Measurements from ENCODE around the gene SH3PXD2A. TPM values are rescaled to one million over a fixed set of nuclear protein-coding genes. Genes with fewer than 3 reads are reported as not detected.

The SH3PXD2A gene
- total and polyA plus RNA-seq, 10 donors = 2.6 to 50.0 (median 35.2) TPM

- no peak for TF ChIP-seq POLR2A (IDR thresholded peaks at IDR 0.05)
- no peak for TF ChIP-seq POLR2AphosphoS5 (IDR thresholded peaks at IDR 0.05)
- no peak for TF ChIP-seq CTCF (IDR thresholded peaks at IDR 0.05 in 8 of 11, conservative IDR thresholded peaks at IDR 0.05 in 3 of 11)
- no peak overlapping the region for H3K4me3 ChIP-seq
- H3K4me1 ChIP-seq = peaks cover 0 to 6% (median 0%) of the 10 kb centered on the region in 6 donors
- 80 to 93% (median 88%) methylated on average over 7 to 8 of the region's 8 CpGs for WGBS, 5 donors
- H3K9me3 ChIP-seq = no peaks in the 10 kb centered on the region
- H3K27ac ChIP-seq = no peak overlapping the region
- H3K27me3 ChIP-seq (replicated peaks in 1 of 7) = no peaks in the 10 kb centered on the region
- H3K36me3 ChIP-seq = no peaks in the 10 kb centered on the region
- no peak for DNase-seq
- intact Hi-C loops (cut with DNase I; ENCODE audit: low total_unique reads) = no loop called here
Observed at GRCh38 chr10:103791291-103791690, 64.1 kb downstream of the SH3PXD2A start.

GRCh38 chr10:103790580-103790979 lies 64.8 kb downstream of the SH3PXD2A start:
- H3K4me3 ChIP-seq = no peak overlapping the region
- DNase-seq = no peak
- H3K36me3 ChIP-seq = no peaks in the 10 kb centered on the region
- H3K27me3 ChIP-seq (replicated peaks in 1 of 7) = no peaks in the 10 kb centered on the region
- H3K9me3 ChIP-seq = no peaks in the 10 kb centered on the region
- intact Hi-C loops (cut with DNase I; ENCODE audit: low total_unique reads) = no loop called here
- H3K27ac ChIP-seq = no peak overlapping the region
- peaks cover 0 to 6% (median 0%) of the 10 kb centered on the region in 6 donors for H3K4me1 ChIP-seq
- WGBS, 5 donors = 81 to 92% (median 87%) methylated on average over 4 to 5 of the region's 5 CpGs
- TF ChIP-seq POLR2A (IDR thresholded peaks at IDR 0.05) (no peak), POLR2AphosphoS5 (IDR thresholded peaks at IDR 0.05) (no peak), CTCF (IDR thresholded peaks at IDR 0.05 in 8 of 11, conservative IDR thresholded peaks at IDR 0.05 in 3 of 11) (no peak)

- DNase-seq = no peak
- H3K27ac ChIP-seq = no peak overlapping the region
- no peaks in the 10 kb centered on the region for H3K36me3 ChIP-seq
- no peaks in the 10 kb centered on the region for H3K9me3 ChIP-seq
- no peaks in the 10 kb centered on the region for H3K27me3 ChIP-seq (replicated peaks in 1 of 7)
- TF ChIP-seq CTCF (IDR thresholded peaks at IDR 0.05 in 8 of 11, conservative IDR thresholded peaks at IDR 0.05 in 3 of 11) (no peak), POLR2A (IDR thresholded peaks at IDR 0.05) (no peak), POLR2AphosphoS5 (IDR thresholded peaks at IDR 0.05) (no peak)
- no peak overlapping the region for H3K4me3 ChIP-seq
- peaks cover 0 to 6% (median 0%) of the 10 kb centered on the region in 6 donors for H3K4me1 ChIP-seq
- WGBS, 5 donors = 35 to 56% (median 43%) methylated on average over 7 of the region's 7 CpGs
- intact Hi-C loops (cut with DNase I; ENCODE audit: low total_unique reads) = no loop called here
Observed at GRCh38 chr10:103789771-103790201, 65.6 kb downstream of the SH3PXD2A start.

- no peaks in the 10 kb centered on the region for H3K27me3 ChIP-seq (replicated peaks in 1 of 7)
- no peak for TF ChIP-seq CTCF (IDR thresholded peaks at IDR 0.05 in 8 of 11, conservative IDR thresholded peaks at IDR 0.05 in 3 of 11)
- no peak for TF ChIP-seq POLR2AphosphoS5 (IDR thresholded peaks at IDR 0.05)
- no peak for TF ChIP-seq POLR2A (IDR thresholded peaks at IDR 0.05)
- no peak overlapping the region for H3K4me3 ChIP-seq
- no peak for DNase-seq
- H3K4me1 ChIP-seq = peaks cover 0 to 6% (median 0%) of the 10 kb centered on the region in 6 donors
- no peaks in the 10 kb centered on the region for H3K36me3 ChIP-seq
- H3K27ac ChIP-seq = no peak overlapping the region
- 56 to 84% (median 79%) methylated on average over 5 to 6 of the region's 6 CpGs for WGBS, 5 donors
- intact Hi-C loops (cut with DNase I; ENCODE audit: low total_unique reads) = no loop called here
- H3K9me3 ChIP-seq = no peaks in the 10 kb centered on the region
Observed at GRCh38 chr10:103789161-103789560, 66.2 kb downstream of the SH3PXD2A start.
